Liver (tissue), 3 donors: ENCODE data around the gene EML6.

ENCODE experiments used
- CTCF ChIP-seq: fragments of 150-350 bp; IDR thresholded peaks from 2 replicates; pipeline ENCODE4 v1.5.1; 2017; ENCODE audit warnings: improper control_type of control experiment, low read depth, low read length; ENCODE audit not compliant: missing input control
- TAF1 ChIP-seq: conservative IDR thresholded peaks from 2 replicates; pipeline ENCODE4 v1.6.1; 2016; ENCODE audit warnings: antibody characterized with exemption, mild to moderate bottlenecking
- YY1 ChIP-seq: IDR thresholded peaks from 2 replicates; pipeline ENCODE4 v1.6.1; 2016; ENCODE audit warnings: antibody characterized with exemption, mild to moderate bottlenecking
- TF ChIP-seq, protein P1 (sequence below): IDR thresholded peaks from 2 replicates; pipeline ENCODE4 v1.6.1; 2016; ENCODE audit warnings: antibody characterized with exemption
- donor health status: healthy.
- donor health status: healthy.

DNA sequence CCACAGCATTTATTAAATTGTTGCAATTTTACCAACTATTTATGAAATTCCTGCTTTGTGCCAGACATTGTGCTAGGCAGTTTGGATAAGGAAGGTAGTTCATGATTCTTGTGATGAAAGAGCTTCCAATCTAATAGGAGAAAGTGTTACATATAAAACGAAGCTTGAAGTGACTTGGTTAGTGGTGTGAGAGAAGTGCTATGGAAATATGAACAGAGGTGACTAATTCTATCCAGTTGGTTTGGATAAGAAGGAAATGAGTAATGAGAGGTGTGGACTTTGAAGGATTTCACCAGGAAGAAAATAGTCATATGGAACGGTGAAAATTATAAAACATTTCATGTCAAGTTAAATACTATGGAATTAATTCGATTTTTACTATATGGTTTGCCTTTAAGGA is 48.6 kb downstream of the EML6 start:
- no peak for TF ChIP-seq CTCF
- no peak for TF ChIP-seq TAF1
- TF ChIP-seq, protein P1, sequence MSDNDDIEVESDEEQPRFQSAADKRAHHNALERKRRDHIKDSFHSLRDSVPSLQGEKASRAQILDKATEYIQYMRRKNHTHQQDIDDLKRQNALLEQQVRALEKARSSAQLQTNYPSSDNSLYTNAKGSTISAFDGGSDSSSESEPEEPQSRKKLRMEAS = no peak
- TF ChIP-seq YY1 = no peak
